Mesenchymal stem cell (in vitro differentiated cells and primary cell): ENCODE measurements around the gene GIPC3.

Experiments
- DNase-seq: peaks from one replicate; pipeline ENCODE4 v3.0.0-alpha.2; 2013
- H2AFZ ChIP-seq: one replicate; pipeline ENCODE4 v1.6.1; 2013; ENCODE audit warnings: low read depth, mild to moderate bottlenecking, control low read depth, inconsistent platforms, low read length, moderate library complexity
- H2AK5ac ChIP-seq: 2 replicates; pipeline ENCODE4 v1.6.1; 2013; ENCODE audit warnings: low read length, moderate library complexity, mild to moderate bottlenecking, inconsistent platforms; ENCODE audit not compliant: severe bottlenecking
- H2BK120ac ChIP-seq: one replicate; pipeline ENCODE4 v1.6.1; 2013; ENCODE audit warnings: low read depth, mild to moderate bottlenecking, inconsistent platforms, low read length, moderate library complexity
- H2BK12ac ChIP-seq, 2 experiments: one replicate each; pipeline ENCODE4 v1.6.1; 2013; ENCODE audit warnings: inconsistent platforms in 2 of 2, low read length in 2 of 2, mild to moderate bottlenecking in 2 of 2, moderate library complexity in 2 of 2, control low read depth in 1 of 2
- H2BK15ac ChIP-seq: one replicate; pipeline ENCODE4 v1.6.1; 2013; ENCODE audit warnings: mild to moderate bottlenecking, low read depth, inconsistent platforms; ENCODE audit not compliant: poor library complexity, severe bottlenecking
- H2BK5ac ChIP-seq: 2 replicates; pipeline ENCODE4 v1.6.1; 2013; ENCODE audit warnings: low read depth, mild to moderate bottlenecking, low read length, control low read depth, inconsistent platforms; ENCODE audit not compliant: poor library complexity, severe bottlenecking
- H3K14ac ChIP-seq, 2 experiments: one replicate each; pipeline ENCODE4 v1.6.1; 2013; ENCODE audit warnings: inconsistent platforms in 2 of 2, low read length in 2 of 2, control low read depth in 1 of 2, mild to moderate bottlenecking in 1 of 2, moderate library complexity in 1 of 2
- H3K18ac ChIP-seq, 2 experiments: one replicate each; pipeline ENCODE4 v1.6.1; 2013; ENCODE audit warnings: inconsistent platforms in 2 of 2, low read length in 2 of 2, control low read depth in 1 of 2, low read depth in 1 of 2, mild to moderate bottlenecking in 1 of 2
- H3K23ac ChIP-seq, 2 experiments: one replicate each; pipeline ENCODE4 v1.6.1; 2013; ENCODE audit warnings: inconsistent platforms in 2 of 2, low read length in 2 of 2, mild to moderate bottlenecking in 2 of 2, moderate library complexity in 2 of 2, control low read depth in 1 of 2
- H3K27ac ChIP-seq: 2 replicates; pipeline ENCODE4 v1.5.1; 2013; ENCODE audit warnings: mild to moderate bottlenecking, moderate library complexity, low read length, control low read depth, inconsistent platforms; ENCODE audit not compliant: poor library complexity, severe bottlenecking
- H3K27me3 ChIP-seq, 2 experiments: 2 replicates each; pipeline versions ENCODE4 v1.6.1 to v1.7.0; 2013; ENCODE audit warnings: low read length in 2 of 2, mild to moderate bottlenecking in 2 of 2, moderate library complexity in 2 of 2, control low read depth in 1 of 2, inconsistent platforms in 1 of 2; ENCODE audit not compliant: control insufficient read depth in 1 of 2, insufficient read depth in 1 of 2
- H3K36me3 ChIP-seq, 2 experiments: 2 replicates each; pipeline versions ENCODE4 v1.6.1 to v1.7.0; 2013; ENCODE audit warnings: low read length in 2 of 2, control low read depth in 1 of 2, inconsistent platforms in 1 of 2, low read depth in 1 of 2, mild to moderate bottlenecking in 1 of 2; ENCODE audit not compliant: insufficient read depth in 2 of 2, control insufficient read depth in 1 of 2
- H3K4ac ChIP-seq, 2 experiments: one replicate each; pipeline ENCODE4 v1.6.1; 2013; ENCODE audit warnings: inconsistent platforms in 2 of 2, low read length in 2 of 2, mild to moderate bottlenecking in 2 of 2, moderate library complexity in 2 of 2, control low read depth in 1 of 2, low read depth in 1 of 2
- H3K4me1 ChIP-seq: 2 replicates; pipeline ENCODE4 v1.6.1; 2013; ENCODE audit warnings: low read depth, low read length, control low read depth; ENCODE audit not compliant: control insufficient read depth, insufficient read depth
- H3K4me2 ChIP-seq: 2 replicates; pipeline ENCODE4 v1.6.1; 2013; ENCODE audit warnings: low read length, mild to moderate bottlenecking, inconsistent platforms; ENCODE audit not compliant: poor library complexity, severe bottlenecking
- H3K4me3 ChIP-seq, 2 experiments: 2 replicates each; pipeline versions ENCODE4 v1.5.1 to v1.7.0; 2013; ENCODE audit warnings: low read length in 2 of 2, mild to moderate bottlenecking in 2 of 2, control low read depth in 1 of 2, low read depth in 1 of 2; ENCODE audit not compliant: insufficient read depth in 1 of 2
- H3K79me1 ChIP-seq: replicated peaks from 2 replicates; pipeline ENCODE4 v1.6.1; 2013; ENCODE audit warnings: mild to moderate bottlenecking, control low read depth, low read length, inconsistent platforms; ENCODE audit not compliant: poor library complexity, severe bottlenecking
- H3K9ac ChIP-seq: 2 replicates; pipeline ENCODE4 v1.7.0; 2013; ENCODE audit warnings: mild to moderate bottlenecking, low read length, moderate library complexity
- H3K9me3 ChIP-seq: 2 replicates; pipeline ENCODE4 v1.7.0; 2013; ENCODE audit warnings: mild to moderate bottlenecking, low read length; ENCODE audit not compliant: control insufficient read depth
- H4K8ac ChIP-seq: one replicate; pipeline ENCODE4 v1.6.1; 2013; ENCODE audit warnings: inconsistent platforms, mild to moderate bottlenecking, low read length, moderate library complexity
- H4K91ac ChIP-seq: one replicate; pipeline ENCODE4 v1.6.1; 2013; ENCODE audit warnings: mild to moderate bottlenecking, low read length, inconsistent platforms
- WGBS: methylation state at CpG from one replicate; pipeline ENCODE4 v1.1.7; 2013; ENCODE audit warnings: mixed read lengths; 5-methylcytosine and 5-hydroxymethylcytosine counted together

The GIPC3 gene

DNA sequence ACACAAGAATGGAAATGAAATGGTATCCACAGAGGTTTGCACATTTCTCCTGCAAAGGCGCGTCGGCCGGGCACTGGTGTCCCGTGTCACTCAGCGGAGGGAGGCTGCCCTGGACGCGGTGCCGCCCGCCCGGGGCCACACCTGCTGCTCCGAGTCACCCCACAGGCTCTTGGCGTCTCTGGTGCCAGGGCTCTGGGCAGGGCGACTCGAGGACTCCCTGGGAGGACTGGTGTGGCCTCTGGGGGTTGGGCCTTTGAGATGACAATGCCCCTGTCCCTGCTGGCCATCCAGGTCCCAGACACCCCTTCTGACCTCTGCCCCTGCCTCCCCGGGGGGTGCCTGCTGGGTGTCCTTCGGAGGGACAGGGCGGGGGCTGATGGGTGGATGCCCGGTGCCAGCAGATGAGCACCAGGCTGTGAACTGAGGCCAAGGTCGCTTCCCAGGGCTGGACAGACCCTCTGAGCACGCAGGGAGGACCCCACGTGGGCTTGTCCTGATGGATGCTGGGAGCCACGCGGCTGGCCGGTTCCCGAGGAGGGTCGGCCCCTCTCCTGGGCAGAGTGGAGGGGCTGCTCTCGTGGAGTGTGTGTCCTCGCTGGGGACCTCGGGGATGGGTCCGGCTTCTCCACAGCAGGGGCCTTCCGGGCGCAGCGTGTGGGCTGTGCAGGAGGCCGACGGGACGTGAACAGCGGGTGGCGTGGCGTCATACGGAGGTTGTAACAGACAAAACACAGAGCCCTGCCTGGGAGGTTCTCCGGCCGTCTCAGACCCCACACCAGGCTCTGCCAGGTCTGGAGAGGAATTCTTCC, 46.0 kb downstream of the GIPC3 start:
- Histone ChIP-seq H2BK5ac (no peak overlapping the region), H2AK5ac (no peak overlapping the region), H2AFZ (no peak overlapping the region), H3K9me3 (no peaks in the 10 kb centered on the region), H3K4ac (no peak overlapping the region), H3K27me3 (no peaks in the 10 kb centered on the region), H3K79me1 (peaks cover 32% of the 10 kb centered on the region), H2BK120ac (no peak overlapping the region), H3K18ac (no peak overlapping the region), H3K4me2 (no peak overlapping the region), H3K9ac (no peak overlapping the region), H4K91ac (no peak overlapping the region), H3K23ac (no peak overlapping the region), H2BK12ac (no peak overlapping the region), H4K8ac (no peak overlapping the region), H3K4me1 (peaks cover 4% of the 10 kb centered on the region), H3K14ac (no peak overlapping the region), H3K4me3 (no peak overlapping the region), H3K27ac (no peak overlapping the region), H2BK15ac (no peak overlapping the region), H3K36me3 (peaks cover 26 to 61% of the 10 kb centered on the region in 2 experiments)
- WGBS: 94% methylated on average over 39 of the region's 43 CpGs
- DNase-seq: no peak

DNA sequence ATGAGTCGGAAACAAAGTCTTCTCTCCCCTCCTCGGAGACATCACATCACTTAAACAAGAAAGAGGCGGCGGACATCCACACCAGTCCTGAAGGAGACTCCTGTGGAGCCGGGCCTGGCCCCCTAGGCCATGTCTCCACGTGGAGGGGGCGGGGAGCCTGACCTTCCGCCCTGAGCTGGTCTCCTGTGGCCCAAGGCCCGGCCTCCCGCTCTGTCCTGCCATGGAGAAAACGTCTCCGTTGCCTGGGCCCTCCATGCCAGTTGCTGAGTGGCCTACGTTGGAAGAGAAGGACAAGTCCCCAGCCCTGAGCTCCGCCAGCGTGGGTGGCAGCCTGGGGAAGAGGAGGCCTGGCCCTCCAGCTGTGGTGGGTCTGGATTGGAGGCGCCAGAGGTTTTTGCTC, 46.8 kb downstream of the GIPC3 start:
- Histone ChIP-seq H3K23ac (no peak overlapping the region), H2AK5ac (no peak overlapping the region), H3K9ac (no peak overlapping the region), H2BK5ac (no peak overlapping the region), H3K9me3 (no peaks in the 10 kb centered on the region), H3K27ac (no peak overlapping the region), H3K27me3 (no peaks in the 10 kb centered on the region), H4K8ac (no peak overlapping the region), H3K4me1 (peaks cover 4% of the 10 kb centered on the region), H3K79me1 (peaks cover 37% of the 10 kb centered on the region), H3K4me3 (no peak overlapping the region), H3K18ac (no peak overlapping the region), H2BK15ac (no peak overlapping the region), H3K36me3 (peaks cover 33 to 69% of the 10 kb centered on the region in 2 experiments), H4K91ac (no peak overlapping the region), H3K4me2 (no peak overlapping the region), H3K14ac (no peak overlapping the region), H3K4ac (no peak overlapping the region), H2BK12ac (no peak overlapping the region), H2BK120ac (no peak overlapping the region), H2AFZ (no peak overlapping the region)
- no peak for DNase-seq
- WGBS: 95% methylated on average over 16 of the region's 16 CpGs

DNA sequence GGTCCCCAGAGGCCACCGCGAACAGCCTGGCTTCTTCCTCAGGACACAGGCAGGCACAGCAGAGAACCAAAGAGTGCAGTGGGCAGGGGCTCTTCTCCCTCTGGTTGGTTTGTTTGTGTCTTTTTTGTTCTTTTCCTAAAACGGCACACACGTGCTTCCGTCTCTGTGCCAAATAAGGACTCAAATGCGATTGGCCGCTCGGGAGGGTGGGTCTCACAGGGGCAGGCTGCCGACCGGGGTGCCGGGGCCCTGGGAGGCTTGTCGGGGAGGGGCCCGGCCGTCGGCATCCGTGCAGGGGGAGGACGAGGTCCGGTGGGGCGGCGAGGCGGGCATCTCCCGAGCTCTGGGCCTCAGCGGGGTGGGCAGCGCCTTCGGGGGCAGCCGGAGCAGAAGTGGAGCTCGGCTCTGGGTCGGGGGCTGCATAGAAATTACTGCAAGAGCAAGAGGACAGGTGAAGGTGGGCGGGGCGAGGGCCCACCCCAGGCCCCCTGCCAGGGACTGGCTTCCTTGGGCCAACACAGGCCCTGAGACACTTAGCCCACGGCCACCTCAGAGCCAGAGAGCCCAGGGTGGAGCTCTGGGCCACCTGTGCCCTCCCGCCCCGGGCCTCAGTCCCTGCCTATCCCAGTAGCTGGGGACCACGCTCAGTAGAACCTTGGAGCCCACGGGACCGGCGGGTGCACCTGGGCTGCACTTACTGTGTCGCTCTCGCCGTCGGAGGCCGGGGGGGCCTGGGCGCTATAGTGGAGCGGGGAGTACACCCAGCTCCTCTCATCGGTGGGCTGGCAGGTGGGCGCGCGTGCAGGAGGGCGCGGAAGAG, 47.7 kb downstream of the GIPC3 start:
- no peak overlapping the region for H4K91ac ChIP-seq
- H3K4me1 ChIP-seq: peaks cover 1% of the 10 kb centered on the region
- no peak overlapping the region for H3K18ac ChIP-seq
- no peak overlapping the region for H2AFZ ChIP-seq
- H3K36me3 ChIP-seq: peaks cover 33 to 78% of the 10 kb centered on the region in 2 experiments
- no peak overlapping the region for H3K14ac ChIP-seq
- H2BK15ac ChIP-seq: no peak overlapping the region
- H3K79me1 ChIP-seq: peaks cover 37% of the 10 kb centered on the region
- no peaks in the 10 kb centered on the region for H3K27me3 ChIP-seq
- no peak overlapping the region for H3K9ac ChIP-seq
- no peak overlapping the region for H3K4ac ChIP-seq
- H2BK5ac ChIP-seq: no peak overlapping the region
- no peak overlapping the region for H3K4me2 ChIP-seq
- no peak overlapping the region for H2BK120ac ChIP-seq
- no peak overlapping the region for H3K4me3 ChIP-seq
- H4K8ac ChIP-seq: no peak overlapping the region
- H2AK5ac ChIP-seq: no peak overlapping the region
- no peak for DNase-seq
- no peak overlapping the region for H3K27ac ChIP-seq
- WGBS: 93% methylated on average over 50 of the region's 50 CpGs
- H2BK12ac ChIP-seq: no peak overlapping the region
- H3K23ac ChIP-seq: no peak overlapping the region
- H3K9me3 ChIP-seq: no peaks in the 10 kb centered on the region

DNA sequence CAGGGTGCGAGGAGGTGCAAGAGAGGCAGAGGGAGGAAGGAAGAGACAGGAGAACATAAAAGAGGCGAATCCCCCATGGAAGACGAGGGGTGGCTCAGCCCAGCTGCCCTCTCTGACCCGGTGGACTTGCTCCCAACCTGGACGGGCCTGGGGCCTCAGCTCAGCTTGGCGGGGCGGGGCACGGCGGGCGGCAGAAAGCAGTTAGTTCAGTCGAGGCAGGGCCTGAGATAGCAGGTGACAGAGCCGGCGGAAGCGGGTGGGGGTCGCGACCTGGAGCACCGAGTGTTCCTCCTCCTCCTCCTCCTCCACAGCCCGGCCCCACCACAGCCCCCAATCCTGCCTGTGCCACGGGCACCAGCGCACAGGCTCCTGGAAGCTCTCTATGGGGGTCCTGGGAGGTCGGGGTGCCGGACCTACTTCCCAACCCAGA, 48.3 kb downstream of the GIPC3 start:
- Histone ChIP-seq H2AK5ac (no peak overlapping the region), H3K9ac (no peak overlapping the region), H3K79me1 (peaks cover 43% of the 10 kb centered on the region), H3K9me3 (no peaks in the 10 kb centered on the region), H3K27me3 (no peaks in the 10 kb centered on the region), H3K23ac (no peak overlapping the region), H3K36me3 (peaks cover 36 to 81% of the 10 kb centered on the region in 2 experiments), H3K4me3 (no peak overlapping the region), H2BK12ac (no peak overlapping the region), H4K8ac (no peak overlapping the region), H3K27ac (no peak overlapping the region), H4K91ac (no peak overlapping the region), H3K14ac (no peak overlapping the region), H3K18ac (no peak overlapping the region), H3K4me1 (peaks cover 1% of the 10 kb centered on the region), H2AFZ (no peak overlapping the region), H2BK15ac (no peak overlapping the region), H3K4ac (no peak overlapping the region), H3K4me2 (no peak overlapping the region), H2BK5ac (no peak overlapping the region), H2BK120ac (no peak overlapping the region)
- DNase-seq: no peak
- whole genome bisulfite sequencing: 92% methylated on average over 22 of the region's 22 CpGs
